ENCODE results near the gene LHB. TPM values are rescaled to one million over a fixed set of nuclear protein-coding genes. Genes with fewer than 3 reads are reported as not detected.
"Not testable (repeated sequence)": the region's sequence is repeated elsewhere in the genome, so short reads cannot be mapped to it uniquely, and the experiment has no call there.

Gene LHB
- total RNA-seq, 1 donor from 2014 or later, result 0.48 TPM

DNA sequence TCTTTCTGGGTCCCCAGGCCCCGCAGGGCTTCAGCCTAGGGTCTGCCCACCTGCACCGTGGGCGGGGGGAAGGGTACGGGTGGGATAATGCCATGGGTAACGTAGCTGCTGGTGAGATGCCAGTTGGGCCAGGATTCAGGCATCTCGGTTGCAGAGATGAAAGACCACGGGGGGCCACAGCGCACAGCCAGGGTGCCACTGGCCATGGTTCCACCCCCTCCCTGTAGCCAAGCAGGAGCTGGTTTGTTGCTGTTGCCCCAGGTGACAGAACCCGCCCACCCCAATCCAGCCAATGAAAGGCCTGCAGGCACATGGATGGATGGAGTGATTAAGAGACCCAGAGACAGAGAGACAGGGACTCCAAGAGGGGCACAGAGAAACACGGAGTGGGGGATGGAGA, 41.7 kb upstream of the LHB start:
- no peak overlapping the region for H3K4me3 ChIP-seq (ENCODE audit: insufficient read depth, low read depth, low read length)
- H3K27me3 Mint-ChIP-seq (ENCODE audit: low read depth, unreplicated experiment), result peaks cover 10% of the 10 kb centered on the region

DNA sequence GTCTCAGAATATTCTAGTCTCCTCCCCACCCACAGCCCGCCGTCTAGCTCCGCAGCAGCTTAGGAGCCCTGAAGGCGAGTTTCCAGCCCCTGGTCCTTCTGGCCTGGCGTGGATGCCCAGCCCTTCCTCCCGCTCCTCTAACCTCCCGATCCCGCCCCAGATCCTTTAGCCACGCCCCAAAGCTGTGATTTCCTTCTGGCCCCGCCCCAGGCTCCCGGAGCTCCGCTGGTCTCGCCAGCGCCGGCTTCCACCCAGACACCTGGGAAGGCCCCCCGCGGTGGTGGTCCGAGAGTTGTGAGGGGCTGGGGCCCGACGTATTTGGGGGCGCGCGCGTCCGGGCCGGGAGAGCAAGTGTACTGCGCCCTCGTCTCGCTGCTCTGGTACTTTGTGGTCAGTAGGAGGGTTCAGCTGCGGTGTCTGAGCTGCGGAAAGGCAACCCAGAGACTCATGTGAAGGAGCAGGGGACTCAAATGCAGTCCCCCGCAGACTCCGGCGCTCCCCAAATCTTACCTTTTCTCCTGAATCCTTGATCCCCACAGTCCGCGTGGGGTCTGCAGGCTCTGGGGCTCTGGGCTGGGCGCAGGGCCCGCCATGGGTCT, 40.8 kb upstream of the LHB start, which contains the start of gene CGB7:
Gene CGB7 (minus strand): TSS at position 114 of the 599 bp plus-strand sequence. CDS start 2,374 bp downstream, outside the sequence.
- Histone ChIP-seq H3K79me2 (ENCODE audit: insufficient read depth, low read length) (peaks cover 59% of the 10 kb centered on the region), H2AFZ (ENCODE audit: low read depth, low read length) (peak within 1 kb of the TSS; percentile 78), H4K20me1 (ENCODE audit: insufficient read depth, low read length) (peaks cover 41% of the 10 kb centered on the region), H3K27ac (ENCODE audit: low read depth, low read length) (peak within 1 kb of the TSS; percentile 33), H3K27me3 (ENCODE audit: insufficient read depth, low read length) (no peaks in the 10 kb centered on the region), H3K36me3 (ENCODE audit: insufficient read depth, low read length) (no peaks in the 10 kb centered on the region), H3K9ac (ENCODE audit: low read length) (peak within 1 kb of the TSS; percentile 81), H3K4me1 (ENCODE audit: insufficient read depth, low read length) (peaks cover 19% of the 10 kb centered on the region), H3K4me2 (ENCODE audit: low read length) (peak within 1 kb of the TSS; percentile 90), H3K9me3 (ENCODE audit: insufficient read depth, low read depth, low read length) (no peaks in the 10 kb centered on the region), H3K4me3 (ENCODE audit: insufficient read depth, low read depth, low read length) (peak within 1 kb of the TSS; percentile 81)
- Mint-ChIP-seq H3K9me3 (ENCODE audit: unreplicated experiment) (no peaks in the 10 kb centered on the region), H3K4me1 (ENCODE audit: low read depth, unreplicated experiment) (peaks cover 11% of the 10 kb centered on the region), H3K4me3 (ENCODE audit: unreplicated experiment) (peak within 1 kb of the TSS; percentile 93), H3K27ac (ENCODE audit: unreplicated experiment) (peak within 1 kb of the TSS; percentile 93), H3K36me3 (ENCODE audit: low read depth, unreplicated experiment) (peaks cover 7% of the 10 kb centered on the region), H3K27me3 (ENCODE audit: low read depth, unreplicated experiment) (peaks cover 10% of the 10 kb centered on the region)
- TF ChIP-seq EZH2 (IDR thresholded peaks at IDR 0.05; ENCODE audit: insufficient read depth, low read length), result no peak
- TF ChIP-seq, protein P1, sequence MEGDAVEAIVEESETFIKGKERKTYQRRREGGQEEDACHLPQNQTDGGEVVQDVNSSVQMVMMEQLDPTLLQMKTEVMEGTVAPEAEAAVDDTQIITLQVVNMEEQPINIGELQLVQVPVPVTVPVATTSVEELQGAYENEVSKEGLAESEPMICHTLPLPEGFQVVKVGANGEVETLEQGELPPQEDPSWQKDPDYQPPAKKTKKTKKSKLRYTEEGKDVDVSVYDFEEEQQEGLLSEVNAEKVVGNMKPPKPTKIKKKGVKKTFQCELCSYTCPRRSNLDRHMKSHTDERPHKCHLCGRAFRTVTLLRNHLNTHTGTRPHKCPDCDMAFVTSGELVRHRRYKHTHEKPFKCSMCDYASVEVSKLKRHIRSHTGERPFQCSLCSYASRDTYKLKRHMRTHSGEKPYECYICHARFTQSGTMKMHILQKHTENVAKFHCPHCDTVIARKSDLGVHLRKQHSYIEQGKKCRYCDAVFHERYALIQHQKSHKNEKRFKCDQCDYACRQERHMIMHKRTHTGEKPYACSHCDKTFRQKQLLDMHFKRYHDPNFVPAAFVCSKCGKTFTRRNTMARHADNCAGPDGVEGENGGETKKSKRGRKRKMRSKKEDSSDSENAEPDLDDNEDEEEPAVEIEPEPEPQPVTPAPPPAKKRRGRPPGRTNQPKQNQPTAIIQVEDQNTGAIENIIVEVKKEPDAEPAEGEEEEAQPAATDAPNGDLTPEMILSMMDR (IDR thresholded peaks at IDR 0.05; ENCODE audit: insufficient read depth, low read depth, low read length), result no peak
- FAIRE-seq (no peak), DNase-seq (ENCODE audit: low read depth) (peak; percentile 35)

More for the DNA sequence above, 41.7 kb upstream of the LHB start:
- Histone ChIP-seq H3K9ac (ENCODE audit: low read length) (peak overlapping the region; percentile 81), H3K27ac (ENCODE audit: low read depth, low read length) (no peak overlapping the region), H4K20me1 (ENCODE audit: insufficient read depth, low read length) (peaks cover 43% of the 10 kb centered on the region), H3K9me3 (ENCODE audit: insufficient read depth, low read depth, low read length) (no peaks in the 10 kb centered on the region), H3K4me2 (ENCODE audit: low read length) (peak overlapping the region; percentile 90), H3K27me3 (ENCODE audit: insufficient read depth, low read length) (no peaks in the 10 kb centered on the region), H2AFZ (ENCODE audit: low read depth, low read length) (no peak overlapping the region), H3K36me3 (ENCODE audit: insufficient read depth, low read length) (no peaks in the 10 kb centered on the region), H3K4me1 (ENCODE audit: insufficient read depth, low read length) (peaks cover 19% of the 10 kb centered on the region), H3K79me2 (ENCODE audit: insufficient read depth, low read length) (peaks cover 59% of the 10 kb centered on the region)
- no peak for FAIRE-seq
- Mint-ChIP-seq H3K36me3 (ENCODE audit: low read depth, unreplicated experiment) (peaks cover 7% of the 10 kb centered on the region), H3K27ac (ENCODE audit: unreplicated experiment) (no peak overlapping the region), H3K4me3 (ENCODE audit: unreplicated experiment) (peak overlapping the region; percentile 93), H3K9me3 (ENCODE audit: unreplicated experiment) (no peaks in the 10 kb centered on the region), H3K4me1 (ENCODE audit: low read depth, unreplicated experiment) (peaks cover 15% of the 10 kb centered on the region)
- TF ChIP-seq EZH2 (IDR thresholded peaks at IDR 0.05; ENCODE audit: insufficient read depth, low read length), result no peak
- TF ChIP-seq, protein P1 (IDR thresholded peaks at IDR 0.05; ENCODE audit: insufficient read depth, low read depth, low read length), result no peak
- DNase-seq (ENCODE audit: low read depth), result peak; percentile 30

DNA sequence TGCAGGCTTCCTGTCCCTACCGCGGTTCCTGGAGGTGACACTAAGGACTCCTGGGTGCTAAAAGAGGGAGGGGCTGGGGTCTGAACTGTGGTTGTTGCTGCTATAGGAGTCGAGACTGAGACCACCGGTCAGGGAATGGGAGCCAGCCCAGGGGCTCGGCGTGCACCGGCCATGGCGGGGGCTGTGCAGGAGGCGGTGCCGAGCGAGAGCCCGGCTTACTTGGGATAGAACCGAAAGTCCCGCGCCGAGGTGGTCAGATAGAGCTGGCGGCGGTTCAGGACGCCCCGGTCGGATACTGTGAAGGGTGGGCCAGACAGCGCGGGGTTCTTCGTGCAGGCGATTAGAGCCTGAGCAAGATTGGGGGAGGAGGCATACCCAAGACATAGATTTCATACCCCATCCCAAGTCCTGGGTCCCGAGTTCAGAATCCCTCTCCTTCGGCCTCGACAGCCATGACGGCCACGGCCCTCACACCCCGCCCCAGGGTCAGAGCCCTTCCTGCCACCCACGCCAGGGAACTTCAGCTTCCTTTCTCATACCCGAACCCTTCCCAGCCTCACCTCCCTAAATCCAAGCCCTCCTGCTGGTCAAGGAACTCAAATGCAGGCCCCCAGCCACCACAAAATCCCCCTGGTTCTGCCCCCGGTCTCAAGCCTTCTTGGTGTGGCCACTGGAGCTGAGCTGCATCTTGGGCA, 40.2 kb upstream of the LHB start:
- DNase-seq (ENCODE audit: low read depth), result not testable (repeated sequence)

More for the DNA sequence above, 40.2 kb upstream of the LHB start:
- H3K9me3 ChIP-seq (ENCODE audit: insufficient read depth, low read depth, low read length); H3K36me3 Mint-ChIP-seq (ENCODE audit: low read depth, unreplicated experiment); H3K27me3 ChIP-seq (ENCODE audit: insufficient read depth, low read length); H3K36me3 ChIP-seq (ENCODE audit: insufficient read depth, low read length); FAIRE-seq; H3K9me3 Mint-ChIP-seq (ENCODE audit: unreplicated experiment): not testable (repeated sequence)
- peaks cover 19% of the 10 kb centered on the region for H3K4me1 ChIP-seq (ENCODE audit: insufficient read depth, low read length)
- peak overlapping the region; percentile 93 for H3K27ac Mint-ChIP-seq (ENCODE audit: unreplicated experiment)
- H3K4me3 Mint-ChIP-seq (ENCODE audit: unreplicated experiment), result peak overlapping the region; percentile 93
- H3K4me3 ChIP-seq (ENCODE audit: insufficient read depth, low read depth, low read length), result peak overlapping the region; percentile 81
- peaks cover 37% of the 10 kb centered on the region for H4K20me1 ChIP-seq (ENCODE audit: insufficient read depth, low read length)
- peak overlapping the region; percentile 81 for H3K9ac ChIP-seq (ENCODE audit: low read length)
- H3K27me3 Mint-ChIP-seq (ENCODE audit: low read depth, unreplicated experiment), result peaks cover 10% of the 10 kb centered on the region
- H3K27ac ChIP-seq (ENCODE audit: low read depth, low read length), result peak overlapping the region; percentile 23
- peaks cover 59% of the 10 kb centered on the region for H3K79me2 ChIP-seq (ENCODE audit: insufficient read depth, low read length)
- peaks cover 11% of the 10 kb centered on the region for H3K4me1 Mint-ChIP-seq (ENCODE audit: low read depth, unreplicated experiment)
- H3K4me2 ChIP-seq (ENCODE audit: low read length), result peak overlapping the region; percentile 90
- peak overlapping the region; percentile 78 for H2AFZ ChIP-seq (ENCODE audit: low read depth, low read length)

All from astrocyte (in vitro differentiated cells and primary cell).